Peyer's patch (tissue), 4 donors: ENCODE results near the gene VHLL. TPM values are rescaled to one million over a fixed set of nuclear protein-coding genes. Genes with fewer than 3 reads are reported as not detected.

Source experiments
- DNase-seq, 3 donors: peaks; one replicate each; pipeline ENCODE4 v3.0.0-alpha.2; 2017 to 2019
- H3K27ac ChIP-seq, 4 donors: fragments of 200-600 bp; sonication (generic); one replicate each; pipeline ENCODE4 v1.5.1; 2016 to 2019
- H3K27me3 ChIP-seq, 2 donors: fragments of 200-600 bp; sonication (generic); one replicate each; pipeline ENCODE4 v1.5.1; 2019
- H3K36me3 ChIP-seq, 3 donors: fragments of 200-600 bp; sonication (generic); one replicate each; pipeline ENCODE4 v1.5.1; 2016 to 2019
- H3K4me1 ChIP-seq, 4 donors: fragments of 200-600 bp; sonication (generic); one replicate each; pipeline ENCODE4 v1.5.1; 2016 to 2019
- H3K4me3 ChIP-seq, 4 donors: fragments of 200-600 bp; sonication (generic); 1 replicate in 3 of 4; 2 replicates in 1 of 4; pipeline ENCODE4 v1.5.1; 2016 to 2019; ENCODE audit warnings: mild to moderate bottlenecking in 1 of 4
- H3K9me3 ChIP-seq, 4 donors: fragments of 200-600 bp; sonication (generic); one replicate each; pipeline ENCODE4 v1.5.1; 2016 to 2019; ENCODE audit warnings: mild to moderate bottlenecking in 1 of 4
- POLR2A ChIP-seq, 2 donors: fragments of 450-650 bp; IDR thresholded peaks; one replicate each; pipeline ENCODE4 v1.5.1; 2017; ENCODE audit warnings: antibody characterized with exemption in 2 of 2, mild to moderate bottlenecking in 2 of 2, moderate library complexity in 2 of 2
- total RNA-seq, 4 donors: library from RNA; depleted of rRNA; stranded (reverse); fragments of >200 nt; gene quantifications; one replicate each; pipeline ENCODE4 v1.1.0, GENCODE V29; 2016
- TF ChIP-seq, protein P1 (sequence below), 6 experiments: fragments of 450-650 bp in 4 of 6; fragments of 200-600 bp in 2 of 6; sonication (generic) in 1 of 6; IDR thresholded peaks; one replicate each; pipeline ENCODE4 v1.5.1; 2017 to 2019; ENCODE audit warnings: antibody characterized with exemption in 6 of 6, mild to moderate bottlenecking in 3 of 6, moderate library complexity in 1 of 6

The VHLL gene
- total RNA-seq, 4 donors from 2014 or later = not detected

DNA sequence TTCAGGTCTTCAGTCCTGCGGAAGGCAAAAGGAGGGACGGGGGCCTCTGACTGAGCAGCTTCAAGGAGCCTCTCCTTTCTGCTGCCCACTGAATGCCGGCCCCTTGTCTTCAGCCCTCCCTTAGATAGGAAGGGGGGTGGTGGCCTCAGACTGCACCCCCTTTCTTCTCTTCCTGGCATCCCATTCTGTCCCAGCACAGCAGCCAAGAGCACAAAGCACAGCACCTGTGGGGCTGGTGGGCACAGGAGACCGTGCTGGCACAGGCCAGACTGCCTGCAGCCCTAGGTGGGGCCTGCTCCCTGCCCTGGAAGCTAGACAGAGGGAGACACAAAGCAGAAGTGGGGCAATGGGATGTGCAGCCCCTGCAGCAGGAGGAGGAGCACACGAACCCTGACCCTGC, 49.5 kb downstream of the VHLL start:
- DNase-seq = no peak
- Histone ChIP-seq H3K4me3 (no peak overlapping the region), H3K27me3 (no peaks in the 10 kb centered on the region), H3K27ac (no peak overlapping the region), H3K36me3 (peaks cover 0 to 57% (median 0%) of the 10 kb centered on the region in 3 donors), H3K9me3 (no peaks in the 10 kb centered on the region), H3K4me1 (peaks cover 0 to 24% (median 11%) of the 10 kb centered on the region in 4 donors)
- no peak for TF ChIP-seq POLR2A (IDR thresholded peaks at IDR 0.05)
- TF ChIP-seq, protein P1, sequence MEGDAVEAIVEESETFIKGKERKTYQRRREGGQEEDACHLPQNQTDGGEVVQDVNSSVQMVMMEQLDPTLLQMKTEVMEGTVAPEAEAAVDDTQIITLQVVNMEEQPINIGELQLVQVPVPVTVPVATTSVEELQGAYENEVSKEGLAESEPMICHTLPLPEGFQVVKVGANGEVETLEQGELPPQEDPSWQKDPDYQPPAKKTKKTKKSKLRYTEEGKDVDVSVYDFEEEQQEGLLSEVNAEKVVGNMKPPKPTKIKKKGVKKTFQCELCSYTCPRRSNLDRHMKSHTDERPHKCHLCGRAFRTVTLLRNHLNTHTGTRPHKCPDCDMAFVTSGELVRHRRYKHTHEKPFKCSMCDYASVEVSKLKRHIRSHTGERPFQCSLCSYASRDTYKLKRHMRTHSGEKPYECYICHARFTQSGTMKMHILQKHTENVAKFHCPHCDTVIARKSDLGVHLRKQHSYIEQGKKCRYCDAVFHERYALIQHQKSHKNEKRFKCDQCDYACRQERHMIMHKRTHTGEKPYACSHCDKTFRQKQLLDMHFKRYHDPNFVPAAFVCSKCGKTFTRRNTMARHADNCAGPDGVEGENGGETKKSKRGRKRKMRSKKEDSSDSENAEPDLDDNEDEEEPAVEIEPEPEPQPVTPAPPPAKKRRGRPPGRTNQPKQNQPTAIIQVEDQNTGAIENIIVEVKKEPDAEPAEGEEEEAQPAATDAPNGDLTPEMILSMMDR (IDR thresholded peaks at IDR 0.05) = no peak

Other genes starting within 250 kb of the VHLL start
- gene UBQLN4, start 245.5 kb downstream of the VHLL start, total RNA-seq = 10 to 100 TPM; 16.3 to 22.5 (median 21.4) TPM
- gene LAMTOR2, start 244.5 kb downstream of the VHLL start, total RNA-seq = 10 to 100 TPM; 40.4 to 75.5 (median 54.1) TPM
- 100 to 1,000 TPM in 3 of 4 donors, 10 to 100 TPM in 1; 96.6 to 188 (median 146) TPM for gene RAB25, start 238.1 kb downstream of the VHLL start, total RNA-seq
- 1 to 10 TPM in 1 of 4 donors, under 1 TPM in 1, not detected in 2; 0.80 to 2.1 TPM for gene MEX3A, start 216.8 kb downstream of the VHLL start, total RNA-seq
- 100 to 1,000 TPM; 201 to 295 (median 211) TPM for gene LMNA, start 184.6 kb downstream of the VHLL start, total RNA-seq
- 10 to 100 TPM in 1 of 4 donors, 1 to 10 TPM in 3; 1.5 to 19.0 (median 3.2) TPM for gene SEMA4A, start 145.7 kb downstream of the VHLL start, total RNA-seq
- 10 to 100 TPM; 15.7 to 40.6 (median 33.7) TPM for gene SLC25A44, start 105.2 kb downstream of the VHLL start, total RNA-seq
- gene PMF1, start 86.3 kb downstream of the VHLL start, total RNA-seq = 10 to 100 TPM; 39.9 to 52.8 (median 43.6) TPM
- gene BGLAP, start 57.1 kb downstream of the VHLL start, total RNA-seq = 1 to 10 TPM in 2 of 4 donors, not detected in 2; 1.1 to 2.1 TPM
- gene PAQR6, start 51.3 kb downstream of the VHLL start, total RNA-seq = 1 to 10 TPM in 3 of 4 donors, under 1 TPM in 1; 0.70 to 7.4 (median 4.1) TPM
- gene SMG5, start 16.5 kb downstream of the VHLL start, total RNA-seq = 100 to 1,000 TPM in 2 of 4 donors, 10 to 100 TPM in 2; 70.1 to 139 (median 103) TPM
- gene TMEM79, start 15.0 kb downstream of the VHLL start, total RNA-seq = 1 to 10 TPM; 1.9 to 9.7 (median 5.4) TPM
- gene GLMP, start 3.6 kb downstream of the VHLL start, total RNA-seq = 10 to 100 TPM; 23.1 to 67.8 (median 61.3) TPM
- gene CCT3, start 39.0 kb upstream of the VHLL start, total RNA-seq = 100 to 1,000 TPM in 3 of 4 donors, 10 to 100 TPM in 1; 63.9 to 148 (median 134) TPM
- gene TSACC, start 39.2 kb upstream of the VHLL start, total RNA-seq = not detected
- 1 to 10 TPM in 1 of 4 donors, not detected in 3; 3.1 TPM for gene RHBG, start 69.9 kb upstream of the VHLL start, total RNA-seq
- 10 to 100 TPM; 46.8 to 97.4 (median 64.1) TPM for gene MEF2D, start 201.5 kb upstream of the VHLL start, total RNA-seq